MM.1S (cell line): ENCODE measurements around the gene NINL.

Experiments used
- CTCF ChIP-seq: fragments of 300-600 bp; sonication (generic); IDR thresholded peaks from 2 replicates; pipeline ENCODE4 v1.5.1; 2016; ENCODE audit warnings: antibody characterized with exemption, low read length, mixed read lengths
- EZH2 ChIP-seq: fragments of 300-600 bp; sonication (generic); optimal IDR thresholded peaks from 2 replicates; pipeline ENCODE3; 2017; ENCODE audit warnings: low read depth, mild to moderate bottlenecking, antibody characterized with exemption, low read length, mixed read lengths
- EZH2phosphoT487 ChIP-seq: fragments of 300-600 bp; sonication (generic); IDR thresholded peaks from 2 replicates; pipeline ENCODE4 v1.6.1; 2018; ENCODE audit warnings: antibody characterized with exemption, low read length

- TF ChIP-seq CTCF (no peak), EZH2 (no peak), EZH2phosphoT487 (no peak)
Observed at GRCh38 chr20:25546048-25546447, 39.3 kb downstream of the NINL start.
